Femur (tissue), 1 donor: ENCODE results near the gene CDV3.

Experiments used
- DNase-seq: peaks from one replicate; pipeline ENCODE4 v3.0.0-alpha.2; 2017

CDV3 gene

DNA sequence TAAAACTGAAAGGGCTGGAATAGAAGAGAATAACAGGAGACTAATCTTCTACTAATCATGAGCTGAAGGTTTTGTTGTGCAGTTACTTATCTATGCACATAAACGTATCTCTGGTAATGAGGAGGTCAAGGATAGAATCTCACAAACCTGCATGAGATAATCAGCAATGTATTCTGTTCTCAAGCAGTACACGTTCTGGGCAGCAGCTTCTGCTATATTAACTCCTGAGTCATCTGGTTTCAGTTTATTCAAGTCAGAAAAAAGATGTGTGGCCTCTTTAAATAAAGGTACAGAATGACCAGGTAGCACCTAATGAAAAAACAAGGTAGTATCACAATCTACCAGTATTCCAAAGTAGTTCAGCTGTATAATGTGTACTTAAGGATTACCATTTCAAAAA lies 34.9 kb downstream of the CDV3 start:
- no peak for DNase-seq

DNA sequence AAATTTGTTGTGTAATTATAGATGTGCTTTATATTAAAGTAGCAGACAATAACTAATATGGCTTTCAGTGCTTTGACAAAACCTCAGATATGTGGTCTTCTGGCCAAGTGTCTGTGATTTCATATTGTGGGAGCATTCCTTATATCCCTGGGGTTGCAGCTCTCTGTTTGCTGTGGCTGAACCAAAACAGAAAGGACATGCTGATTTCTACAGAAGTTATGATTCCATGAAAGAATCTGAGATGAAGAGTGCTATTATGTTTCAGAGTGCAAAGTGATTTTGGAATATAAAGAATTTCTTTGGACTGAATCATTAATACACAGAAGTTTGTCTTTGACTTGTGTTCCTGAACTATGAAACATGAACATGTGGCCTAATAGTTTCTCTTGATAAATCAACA lies 36.5 kb downstream of the CDV3 start:
- DNase-seq = no peak

DNA sequence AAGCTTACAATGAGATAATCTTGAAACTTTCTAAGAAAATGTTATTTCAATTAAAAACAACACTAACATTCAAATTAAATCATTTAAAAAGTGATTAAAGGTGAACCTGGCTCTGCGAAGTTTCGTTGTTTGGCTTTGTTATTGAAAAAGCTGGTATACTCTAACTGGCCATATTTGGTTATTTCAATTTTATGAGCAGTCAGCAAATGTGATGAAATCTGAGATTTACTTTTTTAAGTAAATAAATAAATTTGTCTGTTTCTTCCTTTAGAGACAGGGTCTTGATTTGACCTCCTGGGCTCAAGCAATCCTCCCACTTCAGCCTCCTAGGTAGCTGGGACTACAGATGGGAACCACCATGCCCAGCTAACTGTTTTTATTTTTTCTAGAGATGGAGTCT lies 38.0 kb downstream of the CDV3 start:
- DNase-seq = no peak

DNA sequence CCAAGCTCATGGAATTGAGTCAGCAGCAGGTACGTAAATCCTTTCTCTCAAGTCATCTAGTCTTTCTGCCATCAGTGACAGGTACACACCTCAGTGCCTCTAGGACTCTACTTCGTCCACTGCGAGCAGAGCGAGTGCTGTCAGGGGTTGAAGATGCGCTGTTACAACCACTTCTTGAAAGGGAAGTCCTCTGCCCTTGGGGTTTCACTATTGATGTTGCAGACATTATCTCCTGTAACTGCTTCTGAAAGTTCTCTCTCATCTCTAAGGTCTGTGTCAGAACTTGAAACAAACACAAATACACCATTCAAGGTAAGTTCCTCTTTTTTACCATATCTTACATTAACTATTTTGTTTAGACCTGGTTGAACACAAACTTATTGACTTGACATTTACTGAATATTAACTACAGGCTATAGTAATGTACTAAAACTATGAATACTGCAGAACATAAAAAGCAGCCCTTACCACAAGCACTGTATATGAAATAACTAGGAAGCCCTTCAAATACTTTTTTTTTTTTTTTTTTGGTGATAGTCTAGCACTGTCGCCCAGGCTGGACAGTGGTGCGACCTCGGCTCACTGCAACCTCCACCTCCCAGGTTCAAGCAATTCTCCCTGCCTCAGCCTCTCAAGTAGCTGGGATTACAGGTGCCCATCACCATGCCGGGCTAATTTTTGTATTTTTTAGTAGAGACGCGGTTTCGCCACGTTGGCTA lies 46.7 kb downstream of the CDV3 start:
- no peak for DNase-seq

DNA sequence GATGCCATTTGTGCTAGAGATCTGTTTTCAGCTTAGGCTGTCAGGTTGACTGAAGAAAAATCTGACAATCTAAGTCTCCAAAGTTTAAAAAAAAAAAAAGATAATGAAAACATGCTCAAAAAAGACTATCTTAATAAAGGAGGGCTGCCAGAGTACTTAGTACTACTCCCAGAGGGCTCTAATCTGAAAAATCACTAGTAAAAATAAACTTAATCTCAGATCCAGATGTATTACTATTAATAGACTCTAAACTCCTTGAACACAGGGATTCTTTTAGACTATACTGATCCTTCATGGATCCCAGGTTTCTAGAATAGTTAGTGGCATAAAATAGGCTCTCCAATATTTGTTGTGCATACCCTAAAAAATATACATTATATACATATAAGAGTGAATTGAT lies 54.3 kb downstream of the CDV3 start:
- no peak for DNase-seq

DNA sequence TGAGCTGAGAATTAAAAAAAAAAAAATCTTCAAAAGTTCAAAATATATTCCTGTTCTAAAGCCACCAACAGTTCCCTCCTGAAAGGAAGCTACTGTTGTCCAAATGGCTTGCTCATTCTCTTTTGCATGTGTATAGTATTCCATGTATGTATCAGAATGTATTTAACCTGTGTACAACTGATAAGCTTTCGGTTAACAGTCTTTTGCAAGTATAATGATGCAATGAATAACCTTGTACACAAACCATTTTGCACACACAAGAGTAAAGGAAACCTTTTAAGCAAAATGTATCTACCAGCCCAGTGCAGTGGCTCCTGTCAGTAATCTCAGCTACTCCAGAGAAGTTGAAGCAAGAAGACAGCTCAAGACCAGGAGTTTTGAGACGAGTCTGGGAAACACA lies 55.7 kb downstream of the CDV3 start:
- no peak for DNase-seq

DNA sequence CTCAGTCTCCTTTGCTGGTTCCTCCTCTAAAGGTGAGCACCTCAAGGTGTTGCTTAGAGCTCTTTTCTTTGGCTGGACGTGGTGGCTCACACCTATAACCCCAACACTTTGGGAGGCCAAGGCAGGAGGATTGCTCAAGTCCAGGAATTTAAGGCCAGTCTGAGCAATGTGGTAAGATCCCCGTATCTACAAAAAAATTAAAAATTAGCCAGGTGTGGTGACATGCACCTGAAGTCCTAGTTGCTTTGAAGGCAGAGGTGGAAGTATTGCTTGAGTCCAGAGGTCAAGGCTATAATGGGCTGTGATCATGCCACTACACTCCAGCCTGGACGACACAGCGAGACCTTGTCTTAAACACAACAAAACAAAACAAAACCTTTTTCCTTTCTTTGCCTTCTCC lies 60.0 kb downstream of the CDV3 start:
- no peak for DNase-seq
